Measurements from ENCODE around the gene TUBB2A. TPM values are rescaled to one million over a fixed set of nuclear protein-coding genes. Genes with fewer than 3 reads are reported as not detected.

TUBB2A gene
- total RNA-seq, result 212 to 290 TPM (median 223 TPM) in 3 replicates
- long read RNA-seq, transcript TUBB2A-201 (4 exons, 1,595 nt), result major isoform, 410 of 496 reads
- long read RNA-seq, transcript TUBB2A-202 (4 exons, 817 nt), result minor isoform, 5 of 496 reads
- long read RNA-seq, partial matches to known transcripts, result 10 of 496 reads
- long read RNA-seq, other reads (novel, unspliced or antisense), result 71 of 496 reads

DNA sequence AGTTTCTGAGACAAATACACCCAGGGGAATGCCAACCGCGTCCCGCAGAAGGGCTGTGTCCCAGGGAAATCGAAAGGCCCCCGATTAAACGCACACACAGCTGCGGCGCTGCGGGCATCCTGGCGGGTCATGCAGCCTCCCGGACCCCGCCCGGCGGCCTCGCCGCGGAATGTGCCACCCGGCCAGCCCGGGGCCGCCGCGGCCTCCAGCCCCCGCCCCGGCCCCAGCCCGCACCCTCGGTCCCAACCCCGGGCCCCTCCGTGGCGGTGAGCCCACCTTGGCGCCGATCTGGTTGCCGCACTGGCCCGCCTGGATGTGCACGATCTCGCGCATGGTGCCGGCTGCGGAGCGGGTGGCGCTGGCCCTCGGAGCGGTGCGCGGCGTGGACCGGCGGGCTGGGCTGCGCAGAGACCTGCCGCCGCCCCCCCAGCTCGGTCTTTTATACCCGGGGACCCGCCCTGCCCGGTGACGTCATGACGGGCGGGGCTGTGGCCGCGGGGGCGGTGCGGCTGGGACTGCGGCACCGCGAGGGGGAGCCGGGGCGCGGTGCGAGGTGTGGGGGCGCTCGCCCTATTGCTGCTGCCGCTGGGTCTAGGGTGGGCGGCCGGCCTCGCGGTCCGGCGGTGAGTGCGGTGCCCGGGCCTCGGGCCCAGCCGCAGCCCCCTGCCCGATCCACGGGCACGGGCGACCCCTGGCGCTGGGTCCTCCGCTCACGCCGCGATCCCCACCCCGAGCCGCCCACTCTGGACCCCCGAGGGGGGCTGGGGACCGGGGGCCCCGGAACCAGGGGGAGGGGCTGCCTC lies at the start of gene TUBB2A:
Gene TUBB2A, minus strand, starts transcription at position 414 of the 803 bp plus-strand sequence. Its CDS starts 81 bp downstream, at position 333.
- Mint-ChIP-seq H3K27me3 (ENCODE audit: low read depth) (no peaks in the 10 kb centered on the region), H3K4me1 (ENCODE audit: low read depth) (peaks cover 40% of the 10 kb centered on the region), H3K27ac (ENCODE audit: unreplicated experiment) (peak within 1 kb of the TSS; percentile 92), H3K4me3 (ENCODE audit: unreplicated experiment) (peak within 1 kb of the TSS; percentile 90), H3K9me3 (ENCODE audit: low read depth) (no peaks in the 10 kb centered on the region), H3K36me3 (ENCODE audit: low read depth) (peaks cover 16% of the 10 kb centered on the region)
- DNase-seq (ENCODE audit: low spot score), result no peak
- TF ChIP-seq, protein P1, sequence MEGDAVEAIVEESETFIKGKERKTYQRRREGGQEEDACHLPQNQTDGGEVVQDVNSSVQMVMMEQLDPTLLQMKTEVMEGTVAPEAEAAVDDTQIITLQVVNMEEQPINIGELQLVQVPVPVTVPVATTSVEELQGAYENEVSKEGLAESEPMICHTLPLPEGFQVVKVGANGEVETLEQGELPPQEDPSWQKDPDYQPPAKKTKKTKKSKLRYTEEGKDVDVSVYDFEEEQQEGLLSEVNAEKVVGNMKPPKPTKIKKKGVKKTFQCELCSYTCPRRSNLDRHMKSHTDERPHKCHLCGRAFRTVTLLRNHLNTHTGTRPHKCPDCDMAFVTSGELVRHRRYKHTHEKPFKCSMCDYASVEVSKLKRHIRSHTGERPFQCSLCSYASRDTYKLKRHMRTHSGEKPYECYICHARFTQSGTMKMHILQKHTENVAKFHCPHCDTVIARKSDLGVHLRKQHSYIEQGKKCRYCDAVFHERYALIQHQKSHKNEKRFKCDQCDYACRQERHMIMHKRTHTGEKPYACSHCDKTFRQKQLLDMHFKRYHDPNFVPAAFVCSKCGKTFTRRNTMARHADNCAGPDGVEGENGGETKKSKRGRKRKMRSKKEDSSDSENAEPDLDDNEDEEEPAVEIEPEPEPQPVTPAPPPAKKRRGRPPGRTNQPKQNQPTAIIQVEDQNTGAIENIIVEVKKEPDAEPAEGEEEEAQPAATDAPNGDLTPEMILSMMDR (IDR thresholded peaks at IDR 0.05), result peak; percentile 80

DNA sequence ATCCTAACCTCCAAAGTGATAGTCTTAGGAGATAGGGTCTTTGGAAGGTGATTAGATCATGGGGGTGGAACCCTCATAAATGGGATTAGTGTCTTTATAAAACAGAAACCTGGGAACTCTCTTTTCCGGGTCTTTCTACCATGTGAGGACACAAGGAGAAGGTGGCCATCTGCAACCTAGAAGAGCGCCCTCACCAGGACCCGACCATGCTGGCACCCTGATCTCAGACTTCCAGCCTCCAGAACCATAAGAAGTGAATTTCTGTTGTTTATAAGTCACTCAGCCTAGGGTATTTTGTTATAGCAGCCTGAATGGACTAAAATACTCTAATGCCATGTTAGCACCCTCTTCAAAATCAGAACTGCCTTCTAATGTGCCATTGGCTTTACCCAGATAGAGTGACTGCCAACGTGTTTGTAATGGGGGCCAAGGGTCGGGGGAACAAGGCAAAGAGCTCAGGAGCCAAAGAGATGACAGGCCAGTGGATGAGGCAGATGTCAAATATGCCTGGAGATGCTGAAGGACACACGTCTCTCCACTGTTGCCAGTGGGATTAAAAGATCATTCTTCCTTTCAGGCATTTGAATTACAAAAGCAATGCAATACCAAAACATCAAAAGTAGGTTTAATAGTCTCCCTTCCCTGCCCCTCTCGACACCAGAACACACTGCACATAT lies 49.1 kb upstream of the TUBB2A start:
- no peak overlapping the region for H3K4me3 Mint-ChIP-seq (ENCODE audit: unreplicated experiment)
- H3K27ac Mint-ChIP-seq (ENCODE audit: unreplicated experiment), result peak overlapping the region; percentile 92
- peaks cover 9% of the 10 kb centered on the region for H3K9me3 Mint-ChIP-seq (ENCODE audit: low read depth)
- no peaks in the 10 kb centered on the region for H3K27me3 Mint-ChIP-seq (ENCODE audit: low read depth)
- H3K4me1 Mint-ChIP-seq (ENCODE audit: low read depth), result peaks cover 70% of the 10 kb centered on the region
- TF ChIP-seq, protein P1 (IDR thresholded peaks at IDR 0.05), result peak; percentile 51
- no peak for DNase-seq (ENCODE audit: low spot score)
- peaks cover 2% of the 10 kb centered on the region for H3K36me3 Mint-ChIP-seq (ENCODE audit: low read depth)

DNA sequence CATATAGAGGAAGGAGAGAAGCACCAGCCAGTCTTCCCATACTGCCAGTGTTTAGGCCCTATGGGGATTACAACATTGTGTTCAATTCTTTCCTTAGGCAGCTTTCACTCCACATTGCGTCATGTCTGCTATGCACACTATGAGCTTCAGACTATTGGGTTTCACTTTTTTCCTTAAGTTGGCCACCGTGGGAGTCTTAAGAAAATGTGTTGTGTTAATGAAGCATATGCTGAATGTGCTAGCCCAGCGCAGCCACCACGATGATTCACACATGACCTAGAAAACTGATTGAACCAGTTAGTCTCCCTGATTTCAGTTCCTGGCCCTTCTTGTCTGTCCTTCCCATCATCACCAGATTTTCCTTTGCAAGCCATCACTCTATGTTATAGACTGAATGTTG lies 48.6 kb upstream of the TUBB2A start:
- Mint-ChIP-seq H3K27ac (ENCODE audit: unreplicated experiment) (peak overlapping the region; percentile 92), H3K36me3 (ENCODE audit: low read depth) (peaks cover 2% of the 10 kb centered on the region), H3K9me3 (ENCODE audit: low read depth) (peaks cover 9% of the 10 kb centered on the region), H3K27me3 (ENCODE audit: low read depth) (no peaks in the 10 kb centered on the region), H3K4me3 (ENCODE audit: unreplicated experiment) (no peak overlapping the region), H3K4me1 (ENCODE audit: low read depth) (peaks cover 64% of the 10 kb centered on the region)
- TF ChIP-seq, protein P1 (IDR thresholded peaks at IDR 0.05), result no peak
- DNase-seq (ENCODE audit: low spot score), result no peak

DNA sequence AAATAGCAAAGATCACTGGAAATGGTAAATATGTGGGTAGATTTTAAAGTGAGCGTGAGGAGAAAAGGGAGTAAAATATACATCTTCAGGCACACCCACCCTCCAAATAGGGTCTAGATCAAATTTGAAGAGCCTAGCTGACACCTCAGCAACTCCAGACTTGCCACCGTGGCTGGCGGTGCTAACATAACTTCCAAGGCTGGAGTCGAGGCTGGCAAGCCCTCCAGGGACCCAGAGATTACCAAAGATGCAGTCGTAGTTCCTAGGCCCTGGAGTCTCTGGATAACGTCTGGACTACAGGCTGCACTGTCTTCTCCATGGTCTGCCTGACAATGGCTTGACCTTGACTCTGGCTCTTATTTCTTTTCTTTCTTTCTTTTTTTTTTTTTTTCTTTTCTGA lies 47.6 kb upstream of the TUBB2A start:
- peaks cover 9% of the 10 kb centered on the region for H3K9me3 Mint-ChIP-seq (ENCODE audit: low read depth)
- H3K36me3 Mint-ChIP-seq (ENCODE audit: low read depth), result peaks cover 2% of the 10 kb centered on the region
- no peak for DNase-seq (ENCODE audit: low spot score)
- H3K27me3 Mint-ChIP-seq (ENCODE audit: low read depth), result no peaks in the 10 kb centered on the region
- TF ChIP-seq, protein P1 (IDR thresholded peaks at IDR 0.05), result no peak
- H3K4me1 Mint-ChIP-seq (ENCODE audit: low read depth), result peaks cover 57% of the 10 kb centered on the region
- peak overlapping the region; percentile 56 for H3K27ac Mint-ChIP-seq (ENCODE audit: unreplicated experiment)
- no peak overlapping the region for H3K4me3 Mint-ChIP-seq (ENCODE audit: unreplicated experiment)

DNA sequence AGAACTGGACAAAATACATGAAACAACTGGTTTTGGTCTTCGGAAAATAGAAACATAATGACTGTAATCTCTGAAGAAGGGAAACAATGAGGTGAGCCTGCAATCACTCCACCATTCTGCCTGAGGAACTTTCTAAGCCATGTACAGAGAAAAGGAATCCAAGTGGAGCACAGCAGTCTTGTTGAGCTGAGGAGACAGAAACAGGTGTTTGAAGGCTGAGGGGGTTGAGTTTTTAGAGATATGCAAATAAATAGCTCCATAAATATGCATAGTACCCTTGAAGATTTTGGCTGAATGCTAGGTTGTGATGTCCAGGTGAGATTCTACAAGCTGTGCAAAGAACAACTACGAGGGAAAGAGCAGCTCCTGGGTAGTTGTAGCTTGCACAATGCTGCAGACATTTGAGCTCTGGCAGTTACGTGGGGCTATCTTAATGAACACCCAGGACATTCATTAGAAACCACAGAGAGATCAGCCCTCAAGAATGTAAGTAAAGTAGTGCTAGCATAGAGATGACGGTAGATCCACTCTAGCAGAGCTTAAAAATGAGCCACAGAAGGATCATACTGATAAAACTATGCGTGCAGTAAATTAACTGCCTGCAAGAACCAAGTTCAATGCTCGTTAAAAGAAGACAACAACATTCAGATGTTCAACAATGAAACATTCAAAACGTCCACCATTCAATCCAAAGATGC lies 45.8 kb upstream of the TUBB2A start:
- Mint-ChIP-seq H3K9me3 (ENCODE audit: low read depth) (peaks cover 12% of the 10 kb centered on the region), H3K4me1 (ENCODE audit: low read depth) (peaks cover 39% of the 10 kb centered on the region), H3K4me3 (ENCODE audit: unreplicated experiment) (no peak overlapping the region), H3K36me3 (ENCODE audit: low read depth) (peaks cover 2% of the 10 kb centered on the region), H3K27ac (ENCODE audit: unreplicated experiment) (no peak overlapping the region), H3K27me3 (ENCODE audit: low read depth) (no peaks in the 10 kb centered on the region)
- TF ChIP-seq, protein P1 (IDR thresholded peaks at IDR 0.05), result no peak
- DNase-seq (ENCODE audit: low spot score), result no peak
